Measurements from ENCODE around the gene COX18.

COX18 gene

DNA sequence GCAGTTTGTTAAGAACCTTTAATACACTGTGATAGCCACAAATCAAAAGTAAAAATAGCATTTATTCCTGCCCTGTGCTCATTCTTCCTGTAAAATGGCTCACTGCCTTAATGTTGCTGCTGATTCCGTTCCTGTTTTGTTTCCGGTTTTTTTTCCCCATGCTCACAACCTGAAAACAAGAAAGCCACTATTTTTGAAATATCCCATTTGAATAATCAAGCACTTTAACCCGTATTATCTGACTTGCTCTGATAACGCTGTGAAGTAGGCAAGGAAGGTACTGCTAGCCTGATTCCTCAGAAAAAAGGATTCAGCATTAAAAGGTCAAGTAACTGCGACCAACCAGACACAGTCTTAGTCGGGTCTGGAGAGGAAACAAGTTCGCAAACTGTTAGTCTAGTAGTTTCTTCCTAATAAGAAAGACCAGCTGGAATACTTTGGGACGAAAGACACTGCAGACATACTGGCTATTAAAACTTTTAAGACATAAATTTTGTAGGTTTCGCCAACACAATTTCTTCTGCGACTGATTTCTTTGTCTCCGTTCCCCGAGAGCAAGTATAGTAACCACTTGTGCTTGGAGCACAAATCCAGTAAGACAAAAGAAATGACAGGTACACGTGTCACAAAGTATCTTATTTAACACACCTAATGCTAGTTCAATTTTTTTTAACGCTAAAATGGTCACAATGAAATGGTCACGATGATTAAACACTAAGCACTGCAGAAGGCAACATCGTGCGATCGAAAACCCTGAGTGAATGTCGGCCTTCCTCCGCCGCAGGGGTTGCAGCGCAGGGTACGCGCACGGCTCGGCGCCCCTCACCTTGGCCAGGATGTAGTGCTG, 802 bp downstream of the COX18 start:
- no peak for TF ChIP-seq POLR2A (IDR thresholded peaks at IDR 0.05; ENCODE audit: low read depth, low read length)
- FAIRE-seq (peak; percentile 15), DNase-seq (ENCODE audit: insufficient read length, low spot score) (no peak)

DNA sequence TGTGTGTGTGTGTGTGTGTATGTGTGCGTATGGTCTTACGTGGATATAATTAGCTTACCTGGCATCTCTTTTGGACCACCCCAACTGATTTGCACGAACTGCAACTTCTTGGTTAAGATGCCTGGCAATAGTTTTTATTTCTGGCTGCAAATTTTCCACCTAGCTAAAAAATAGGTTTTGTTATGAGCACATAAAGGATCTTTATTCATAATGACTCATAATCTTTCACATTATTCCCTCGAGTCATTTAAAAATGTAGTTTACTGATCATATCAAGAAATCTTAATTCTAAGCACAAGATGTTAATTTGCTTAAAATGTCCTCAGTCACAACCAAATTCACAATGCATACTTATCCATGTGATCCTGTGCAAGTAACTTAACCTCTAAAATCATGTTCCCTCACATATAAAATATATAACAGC, 1.5 kb downstream of the COX18 start:
- no peak for TF ChIP-seq POLR2A (IDR thresholded peaks at IDR 0.05; ENCODE audit: low read depth, low read length)
- FAIRE-seq (no peak), DNase-seq (ENCODE audit: insufficient read length, low spot score) (no peak)

DNA sequence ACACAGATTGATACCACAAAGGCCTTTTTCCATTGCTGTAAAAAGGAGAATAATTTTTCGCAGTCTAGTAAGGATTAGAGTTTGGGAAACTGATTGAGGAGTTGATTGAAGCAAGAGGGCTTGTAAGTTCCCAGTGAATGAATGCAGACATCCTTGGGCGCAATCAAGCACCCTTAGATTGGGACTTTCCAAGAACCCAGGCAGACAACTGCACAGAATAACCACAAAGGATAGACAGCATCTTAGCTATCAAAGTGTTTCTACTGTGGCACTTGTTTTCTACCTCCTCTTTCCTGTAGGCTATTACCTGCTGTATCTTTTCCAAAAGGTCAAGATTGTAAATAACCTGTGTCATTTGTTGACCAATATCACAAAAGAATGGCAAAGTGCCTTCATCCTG, 2.6 kb downstream of the COX18 start:
- DNase-seq (ENCODE audit: insufficient read length, low spot score) (no peak), FAIRE-seq (no peak)
- no peak for TF ChIP-seq POLR2A (IDR thresholded peaks at IDR 0.05; ENCODE audit: low read depth, low read length)

- no peak for DNase-seq (ENCODE audit: insufficient read length, low spot score)
- FAIRE-seq = no peak
- TF ChIP-seq POLR2A (IDR thresholded peaks at IDR 0.05; ENCODE audit: low read depth, low read length) = no peak
Measured at GRCh38 chr4:73066445-73066844, 3.1 kb downstream of the COX18 start.

DNA sequence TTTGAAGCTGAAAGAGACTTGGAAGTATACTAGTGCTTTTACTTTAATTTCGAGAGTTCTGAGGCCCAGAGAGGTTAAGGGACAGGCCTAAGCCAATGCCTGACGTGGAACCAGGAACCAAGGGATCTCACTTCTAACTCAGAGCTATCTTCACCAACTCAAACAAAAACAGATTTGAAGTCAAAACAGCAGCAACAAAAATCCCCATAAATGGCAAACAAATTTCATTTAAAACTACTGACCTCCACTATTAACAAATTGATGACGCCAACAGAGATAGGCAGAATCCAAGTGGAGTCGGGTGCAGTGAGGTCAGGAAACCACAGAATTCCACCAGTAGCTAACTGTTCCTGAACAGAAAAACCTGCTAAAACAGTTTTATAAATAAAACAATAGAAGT, 5.0 kb downstream of the COX18 start:
- FAIRE-seq = no peak
- no peak for TF ChIP-seq POLR2A (IDR thresholded peaks at IDR 0.05; ENCODE audit: low read depth, low read length)
- no peak for DNase-seq (ENCODE audit: insufficient read length, low spot score)

- TF ChIP-seq POLR2A (IDR thresholded peaks at IDR 0.05; ENCODE audit: low read depth, low read length) = no peak
- no peak for DNase-seq (ENCODE audit: insufficient read length, low spot score)
Measured at GRCh38 chr4:73055241-73055897, 14.1 kb downstream of the COX18 start.

GRCh38 chr4:73053974-73054480, 15.5 kb downstream of the COX18 start:
- DNase-seq (ENCODE audit: insufficient read length, low spot score) (no peak), FAIRE-seq (no peak)
- TF ChIP-seq POLR2A (IDR thresholded peaks at IDR 0.05; ENCODE audit: low read depth, low read length) = no peak

More at GRCh38 chr4:73055241-73055897, 14.1 kb downstream of the COX18 start:
- FAIRE-seq = no peak

DNA sequence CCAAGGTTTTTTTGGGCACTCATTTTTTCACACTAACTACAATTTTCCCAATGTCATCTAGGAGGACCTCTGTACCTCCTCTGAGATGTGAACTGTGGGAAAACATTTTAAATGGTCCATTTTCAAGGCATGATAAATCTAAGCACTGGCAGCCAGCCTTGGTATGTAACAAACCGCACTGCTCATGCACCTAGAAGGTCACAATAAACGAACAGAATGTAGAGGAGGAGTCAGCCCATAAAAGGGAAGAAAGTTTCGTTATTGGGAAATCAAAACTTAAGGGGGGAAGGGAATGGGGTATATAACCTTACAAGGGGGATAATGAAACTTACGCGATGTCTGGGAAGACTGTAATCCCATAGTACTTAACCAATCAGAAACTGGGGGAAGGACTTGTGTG, 16.4 kb downstream of the COX18 start:
- DNase-seq (ENCODE audit: insufficient read length, low spot score) (no peak), FAIRE-seq (no peak)
- TF ChIP-seq POLR2A (IDR thresholded peaks at IDR 0.05; ENCODE audit: low read depth, low read length) = no peak

- DNase-seq (ENCODE audit: insufficient read length, low spot score) = no peak
- no peak for TF ChIP-seq POLR2A (IDR thresholded peaks at IDR 0.05; ENCODE audit: low read depth, low read length)
- FAIRE-seq = no peak
Measured at GRCh38 chr4:73051625-73052024, 17.9 kb downstream of the COX18 start.

- TF ChIP-seq POLR2A (IDR thresholded peaks at IDR 0.05; ENCODE audit: low read depth, low read length) = no peak
- FAIRE-seq (no peak), DNase-seq (ENCODE audit: insufficient read length, low spot score) (no peak)
Measured at GRCh38 chr4:73045879-73046278, 23.6 kb downstream of the COX18 start.

- no peak for TF ChIP-seq POLR2A (IDR thresholded peaks at IDR 0.05; ENCODE audit: low read depth, low read length)
- no peak for DNase-seq (ENCODE audit: insufficient read length, low spot score)
- no peak for FAIRE-seq
Measured at GRCh38 chr4:73037057-73037456, 32.5 kb downstream of the COX18 start.

- no peak for TF ChIP-seq POLR2A (IDR thresholded peaks at IDR 0.05; ENCODE audit: low read depth, low read length)
- FAIRE-seq (no peak), DNase-seq (ENCODE audit: insufficient read length, low spot score) (no peak)
Measured at GRCh38 chr4:73036123-73036522, 33.4 kb downstream of the COX18 start.

DNA sequence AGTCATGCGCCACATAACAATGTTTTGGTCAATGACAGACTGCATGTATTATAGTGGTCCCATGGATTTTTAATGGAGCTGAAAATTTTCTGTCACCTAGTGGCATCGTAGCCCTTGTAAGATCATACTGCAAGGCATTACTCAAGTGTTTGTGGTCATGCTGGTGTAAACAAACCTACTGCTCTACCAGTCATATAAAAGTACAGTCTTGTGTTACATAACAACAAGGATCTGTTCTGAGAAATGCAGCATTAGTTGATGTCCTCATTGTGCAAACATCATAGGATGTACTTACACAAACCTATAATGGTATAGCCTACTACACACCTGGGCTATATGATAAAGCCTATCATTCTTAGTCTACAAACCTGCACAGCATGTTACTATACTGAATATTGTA, 34.6 kb downstream of the COX18 start:
- DNase-seq (ENCODE audit: insufficient read length, low spot score) = no peak
- FAIRE-seq = no peak
- no peak for TF ChIP-seq POLR2A (IDR thresholded peaks at IDR 0.05; ENCODE audit: low read depth, low read length)

DNA sequence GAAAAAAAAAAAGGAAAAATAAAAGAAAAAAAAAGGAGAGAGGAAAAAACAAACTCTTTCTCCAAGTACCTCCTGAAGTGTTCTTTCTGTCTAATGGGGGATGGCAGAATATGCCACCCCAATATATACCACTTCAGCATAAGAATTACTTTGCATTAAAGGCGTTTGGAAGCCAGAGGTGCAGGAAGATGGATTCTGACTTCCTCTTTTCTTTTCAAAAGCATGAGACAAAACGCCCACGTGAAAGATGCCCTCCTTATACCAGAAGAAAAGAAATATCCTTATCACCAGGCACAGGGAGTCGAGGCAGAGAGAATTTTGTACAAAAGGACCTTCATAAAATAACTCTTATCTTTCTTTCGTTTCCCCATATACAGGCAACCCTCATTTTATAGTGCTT, 40.9 kb downstream of the COX18 start:
- no peak for DNase-seq (ENCODE audit: insufficient read length, low spot score)
- no peak for TF ChIP-seq POLR2A (IDR thresholded peaks at IDR 0.05; ENCODE audit: low read depth, low read length)
- no peak for FAIRE-seq

GRCh38 chr4:73021634-73022033, 47.9 kb downstream of the COX18 start:
- no peak for TF ChIP-seq POLR2A (IDR thresholded peaks at IDR 0.05; ENCODE audit: low read depth, low read length)
- DNase-seq (ENCODE audit: insufficient read length, low spot score) (peak; percentile 4), FAIRE-seq (no peak)
